GM12875 (cell line): ENCODE measurements around the gene CCDC82.

Source experiments
- H3K4me3 ChIP-seq: one replicate; pipeline ENCODE4 v1.5.1; 2011; ENCODE audit warnings: low read depth, low read length, control low read depth
- TF ChIP-seq, protein P1 (sequence below): IDR thresholded peaks from 2 replicates; pipeline ENCODE4 v1.5.1; 2011; ENCODE audit warnings: low read depth, mild to moderate bottlenecking, control low read depth, inconsistent platforms, low read length, moderate library complexity, borderline replicate concordance; ENCODE audit not compliant: insufficient read depth

The CCDC82 gene

DNA sequence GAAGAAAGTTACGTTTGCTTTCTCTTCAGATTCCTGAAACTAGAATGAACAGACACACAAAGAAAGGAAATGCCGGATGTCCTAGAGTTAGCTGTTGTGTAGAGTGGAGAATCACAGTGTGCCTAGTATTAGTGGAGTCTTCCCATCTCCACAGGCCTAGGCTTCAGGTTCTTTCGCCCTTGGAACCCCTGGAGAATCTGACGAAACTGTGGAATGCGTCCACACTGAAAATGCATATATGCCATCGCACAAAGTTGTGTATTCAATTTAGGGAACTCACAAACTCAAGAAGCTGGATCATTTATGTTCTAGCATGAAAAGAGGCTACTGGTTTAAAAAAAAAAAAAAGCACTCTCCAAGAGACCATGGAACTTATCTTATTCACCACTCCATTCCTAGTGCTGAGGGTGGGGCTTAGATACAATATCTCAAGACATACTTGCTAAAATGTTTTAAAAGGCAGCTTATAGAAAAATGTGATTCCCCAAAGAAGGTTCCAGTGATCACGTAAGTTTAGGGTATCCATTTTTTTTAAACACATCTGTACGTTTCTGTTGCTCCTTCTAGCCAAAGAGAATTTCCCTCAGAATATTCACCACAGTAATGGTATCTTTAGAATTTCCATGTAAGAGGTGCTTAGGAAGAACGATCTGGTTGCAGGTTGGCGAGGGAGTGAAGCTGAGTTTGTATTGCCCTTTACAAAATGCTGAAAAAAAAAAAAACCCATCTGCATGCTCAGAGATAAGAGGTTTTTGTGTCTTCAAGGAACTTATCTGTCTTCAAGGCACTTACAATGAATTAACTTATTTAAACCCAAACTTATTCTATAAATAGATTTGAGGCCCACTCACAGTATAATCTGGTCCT lies 66.7 kb downstream of the CCDC82 start:
- H3K4me3 ChIP-seq, result no peak overlapping the region
- TF ChIP-seq, protein P1, sequence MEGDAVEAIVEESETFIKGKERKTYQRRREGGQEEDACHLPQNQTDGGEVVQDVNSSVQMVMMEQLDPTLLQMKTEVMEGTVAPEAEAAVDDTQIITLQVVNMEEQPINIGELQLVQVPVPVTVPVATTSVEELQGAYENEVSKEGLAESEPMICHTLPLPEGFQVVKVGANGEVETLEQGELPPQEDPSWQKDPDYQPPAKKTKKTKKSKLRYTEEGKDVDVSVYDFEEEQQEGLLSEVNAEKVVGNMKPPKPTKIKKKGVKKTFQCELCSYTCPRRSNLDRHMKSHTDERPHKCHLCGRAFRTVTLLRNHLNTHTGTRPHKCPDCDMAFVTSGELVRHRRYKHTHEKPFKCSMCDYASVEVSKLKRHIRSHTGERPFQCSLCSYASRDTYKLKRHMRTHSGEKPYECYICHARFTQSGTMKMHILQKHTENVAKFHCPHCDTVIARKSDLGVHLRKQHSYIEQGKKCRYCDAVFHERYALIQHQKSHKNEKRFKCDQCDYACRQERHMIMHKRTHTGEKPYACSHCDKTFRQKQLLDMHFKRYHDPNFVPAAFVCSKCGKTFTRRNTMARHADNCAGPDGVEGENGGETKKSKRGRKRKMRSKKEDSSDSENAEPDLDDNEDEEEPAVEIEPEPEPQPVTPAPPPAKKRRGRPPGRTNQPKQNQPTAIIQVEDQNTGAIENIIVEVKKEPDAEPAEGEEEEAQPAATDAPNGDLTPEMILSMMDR, result no peak

GRCh38 chr11:96321091-96321490 lies 68.6 kb downstream of the CCDC82 start:
- TF ChIP-seq, protein P1, result no peak
- no peak overlapping the region for H3K4me3 ChIP-seq

- TF ChIP-seq, protein P1, result no peak
- no peak overlapping the region for H3K4me3 ChIP-seq
Observed at GRCh38 chr11:96319898-96320656, 69.6 kb downstream of the CCDC82 start.

DNA sequence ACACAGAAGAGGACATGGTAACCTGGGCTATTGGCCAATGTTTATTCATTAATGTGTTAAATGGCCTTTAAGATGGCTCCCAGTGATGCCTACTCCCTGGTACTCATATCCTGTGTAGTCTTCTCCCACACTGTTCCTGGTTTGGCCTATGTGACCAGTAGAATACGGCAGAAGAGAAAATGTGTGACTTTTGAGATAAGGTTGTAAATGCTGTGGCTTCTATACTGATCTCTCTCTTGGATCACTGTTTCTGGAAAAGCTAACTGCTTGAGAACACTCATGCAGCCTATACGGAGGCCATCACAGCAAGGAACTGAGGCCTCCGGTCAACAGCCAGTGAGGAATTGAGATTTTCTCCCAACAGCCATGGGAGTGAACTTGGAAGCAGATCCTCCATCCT lies 70.9 kb downstream of the CCDC82 start:
- no peak overlapping the region for H3K4me3 ChIP-seq
- TF ChIP-seq, protein P1, result no peak

DNA sequence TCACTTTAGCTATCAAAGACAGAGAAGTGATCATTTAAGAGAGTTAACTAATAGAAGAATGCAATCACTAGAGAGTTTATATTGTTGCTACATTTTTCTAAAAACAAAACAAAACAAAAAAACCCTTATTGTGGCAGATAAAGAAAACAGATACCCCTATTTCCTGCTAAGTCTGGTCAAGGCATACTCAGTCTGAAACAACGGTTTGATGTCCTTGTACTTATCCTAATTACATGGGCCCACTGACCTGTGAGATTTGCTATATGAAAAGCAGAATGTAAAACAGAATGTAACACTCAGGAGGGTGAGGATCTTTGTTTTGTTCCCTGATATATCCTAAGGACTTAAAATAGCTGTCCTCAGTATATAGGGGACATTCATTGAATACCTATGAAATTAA lies 71.3 kb downstream of the CCDC82 start:
- TF ChIP-seq, protein P1, result no peak
- H3K4me3 ChIP-seq, result no peak overlapping the region

DNA sequence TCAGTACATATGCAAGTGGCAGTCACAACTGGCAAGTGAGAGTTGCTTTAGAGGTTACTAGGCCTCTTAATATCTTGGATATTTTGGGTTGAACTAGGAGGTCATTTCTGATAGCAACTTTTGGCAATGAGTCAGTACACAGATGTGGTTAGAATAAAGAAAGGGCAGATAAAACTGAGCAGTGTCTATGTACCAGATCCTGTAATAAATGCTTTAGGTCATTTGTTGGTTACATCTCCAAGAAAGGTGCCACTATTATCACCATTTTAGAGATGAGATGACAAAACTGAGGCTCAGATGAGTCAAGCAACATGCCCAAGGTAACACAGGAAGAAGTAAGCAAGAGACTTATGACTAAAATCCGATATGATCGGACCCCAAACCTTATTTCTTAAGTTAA lies 71.7 kb downstream of the CCDC82 start:
- no peak overlapping the region for H3K4me3 ChIP-seq
- TF ChIP-seq, protein P1, result no peak
